Kidney (tissue), 14 donors: ENCODE data around the gene GFRA4. TPM values are rescaled to one million over a fixed set of nuclear protein-coding genes. Genes with fewer than 3 reads are reported as not detected.

ENCODE experiments used
- DNase-seq, 5 donors: peaks; one replicate each; pipeline ENCODE4 v3.0.0-alpha.2; 2013 to 2020
- FAIRE-seq: peaks from 2 replicates; lab custom pipeline; 2012; peaks lifted over from hg19 to GRCh38; lab: Jason Lieb, UNC
- H3K27ac ChIP-seq, 2 donors: one replicate each; pipeline ENCODE4 v1.7.0; 2013; ENCODE audit warnings: low read depth in 2 of 2, low read length in 2 of 2, inconsistent platforms in 1 of 2
- H3K27me3 ChIP-seq: one replicate; pipeline ENCODE4 v1.7.1; 2013; ENCODE audit warnings: low read length, inconsistent platforms; ENCODE audit not compliant: control insufficient read depth, insufficient read depth
- H3K36me3 ChIP-seq, 3 donors: one replicate each; pipeline versions ENCODE4 v1.7.0 to v1.7.1; 2013; ENCODE audit warnings: low read length in 3 of 3, control low read depth in 1 of 3, inconsistent platforms in 1 of 3; ENCODE audit not compliant: insufficient read depth in 3 of 3, control insufficient read depth in 2 of 3
- H3K4me1 ChIP-seq, 3 donors: one replicate each; pipeline versions ENCODE4 v1.7.0 to v1.7.1; 2013; ENCODE audit warnings: low read length in 3 of 3, inconsistent platforms in 1 of 3, low read depth in 1 of 3; ENCODE audit not compliant: control insufficient read depth in 2 of 3, insufficient read depth in 2 of 3
- H3K4me3 ChIP-seq, 3 donors: one replicate each; pipeline versions ENCODE4 v1.7.0 to v1.8.1; 2013; ENCODE audit warnings: low read length in 3 of 3, control low read depth in 1 of 3, inconsistent platforms in 1 of 3
- H3K9ac ChIP-seq, 3 donors: one replicate each; pipeline versions ENCODE4 v1.7.0 to v1.7.1; 2013; ENCODE audit warnings: low read length in 3 of 3, control low read depth in 1 of 3, inconsistent platforms in 1 of 3
- H3K9me3 ChIP-seq, 3 donors: one replicate each; pipeline versions ENCODE4 v1.7.0 to v1.7.1; 2013; ENCODE audit warnings: low read length in 3 of 3, control low read depth in 1 of 3, inconsistent platforms in 1 of 3; ENCODE audit not compliant: control insufficient read depth in 2 of 3, insufficient read depth in 1 of 3
- CTCF ChIP-seq: IDR thresholded peaks from 3 replicates; pipeline ENCODE4 v1.5.1; 2012; ENCODE audit warnings: mild to moderate bottlenecking, moderate library complexity, borderline replicate concordance; ENCODE audit not compliant: insufficient read depth; ENCODE audit errors: extremely low read depth
- intact Hi-C: fragments of 100-400 bp; cut with DNase I; formaldehyde crosslinking; loops from one replicate; pipeline ENCODE4 v1.11.1; 2022
- polyA plus RNA-seq: library from polyadenylated mRNA; stranded (reverse); fragments of 350-450 nt; fragmentation: Illumina TruSeq; extraction: RNeasy Lipid Tissue Mini Kit (QIAGEN cat#74804); gene quantifications from one replicate; pipeline ENCODE4 v1.2.3, GENCODE V29; 2014; ENCODE audit warnings: low read depth, low replicate concordance; ENCODE audit not compliant: insufficient read depth
- total RNA-seq: library from RNA; stranded (reverse); fragmentation: NEBNext Ultra II Directional; extraction: Animal tissue kit (Norgen Biotek cat#: 25700); gene quantifications from one replicate; pipeline ENCODE4 v1.2.1, GENCODE V29; 2021
- donor health status: control.
- donor health status: control.
- donor health status: control.
- donor health status: control.
- donor health status: control.
- donor health status: DM: yes; HTN: yes; CAD: no.
- donor health status: Normal renal cell carcinoma (clear cell type).

GFRA4 gene
- total and polyA plus RNA-seq, 2 donors from 2014 or later = 0.56 TPM; not detected in 1

- Histone ChIP-seq H3K36me3 (no peaks in the 10 kb centered on the region), H3K9ac (no peak within 1 kb of the TSS), H3K27ac (no peak within 1 kb of the TSS), H3K27me3 (no peaks in the 10 kb centered on the region), H3K9me3 (no peaks in the 10 kb centered on the region), H3K4me3 (no peak within 1 kb of the TSS), H3K4me1 (peaks cover 0 to 5% (median 4%) of the 10 kb centered on the region in 3 donors)
- TF ChIP-seq CTCF = no peak
- DNase-seq (peak in 3 of 5 donors; percentile 46 to 83 (median 61)), FAIRE-seq (no peak)
- intact Hi-C loops = no loop called here
Measured at GRCh38 chr20:3681931-3682781, 19.0 kb upstream of the GFRA4 start, which contains the start of gene ADAM33. Gene ADAM33, minus strand, starts transcription at chr20:3682010. Its CDS starts 6 bp downstream, at chr20:3682004.

DNA sequence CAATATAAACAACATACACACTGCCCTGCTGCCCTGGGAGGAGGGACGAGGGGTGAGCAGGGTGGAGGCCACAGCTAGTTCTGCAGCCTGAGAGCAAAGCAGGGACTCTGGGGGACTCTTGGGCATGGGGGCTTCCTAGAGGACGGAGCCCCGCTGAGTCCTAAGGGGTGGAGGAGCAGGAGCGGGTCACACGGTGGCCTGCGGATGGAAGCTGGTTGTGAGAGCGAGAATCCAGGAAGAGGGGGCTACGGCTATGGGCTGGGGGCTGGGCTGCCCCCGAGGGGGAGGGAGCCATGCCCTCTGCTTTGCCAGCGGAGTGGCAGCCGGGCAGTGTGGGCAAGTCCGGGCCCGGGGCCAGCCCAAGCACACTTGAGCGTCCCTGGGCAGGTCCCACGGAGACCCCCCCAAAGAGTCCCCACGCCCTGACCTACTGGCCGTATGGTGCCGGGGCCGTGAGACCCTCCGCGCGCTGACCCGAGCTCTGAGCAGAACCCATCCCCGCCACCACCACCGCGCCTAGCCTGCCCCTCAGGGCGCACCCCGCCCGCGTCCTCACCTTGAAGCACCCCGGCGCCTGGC lies 18.2 kb upstream of the GFRA4 start:
- peak in 1 of 5 donors; percentile 68 for DNase-seq
- Histone ChIP-seq H3K4me3 (no peak overlapping the region), H3K4me1 (peaks cover 0 to 3% (median 2%) of the 10 kb centered on the region in 3 donors), H3K27ac (no peak overlapping the region), H3K36me3 (no peaks in the 10 kb centered on the region), H3K9ac (no peak overlapping the region), H3K27me3 (no peaks in the 10 kb centered on the region), H3K9me3 (no peaks in the 10 kb centered on the region)
- no peak for TF ChIP-seq CTCF
- intact Hi-C loops = no loop called here
- FAIRE-seq = no peak

GRCh38 chr20:3680701-3681351 lies 17.6 kb upstream of the GFRA4 start:
- H3K4me1 ChIP-seq = peaks cover 0 to 2% (median 0%) of the 10 kb centered on the region in 3 donors
- H3K27ac ChIP-seq = no peak overlapping the region
- no peaks in the 10 kb centered on the region for H3K36me3 ChIP-seq
- peak in 1 of 5 donors; percentile 58 for DNase-seq
- FAIRE-seq = no peak
- H3K4me3 ChIP-seq = no peak overlapping the region
- TF ChIP-seq CTCF = no peak
- peaks cover 2% of the 10 kb centered on the region for H3K27me3 ChIP-seq
- intact Hi-C loops = no loop called here
- no peak overlapping the region for H3K9ac ChIP-seq
- no peaks in the 10 kb centered on the region for H3K9me3 ChIP-seq
